Measurements from ENCODE around the gene UNC5C.

Gene UNC5C

GRCh38 chr4:95190751-95191436 lies 357.9 kb downstream of the UNC5C start:
- Mint-ChIP-seq H3K9me3 (no peaks in the 10 kb centered on the region), H3K27ac (peak overlapping the region; percentile 84), H3K4me3 (no peak overlapping the region), H3K36me3 (ENCODE audit: low read depth) (no peaks in the 10 kb centered on the region), H3K4me1 (peaks cover 48% of the 10 kb centered on the region), H3K27me3 (ENCODE audit: low read depth, poor library complexity) (peaks cover 3% of the 10 kb centered on the region)
- peak; percentile 43 for DNase-seq
- no peak for TF ChIP-seq CTCF (IDR thresholded peaks at IDR 0.05)

- DNase-seq, result no peak
- peaks cover 8% of the 10 kb centered on the region for H3K27me3 Mint-ChIP-seq (ENCODE audit: low read depth, poor library complexity)
- no peak overlapping the region for H3K4me3 Mint-ChIP-seq
- H3K36me3 Mint-ChIP-seq (ENCODE audit: low read depth), result no peaks in the 10 kb centered on the region
- H3K9me3 Mint-ChIP-seq, result no peaks in the 10 kb centered on the region
- no peak overlapping the region for H3K27ac Mint-ChIP-seq
- no peak for TF ChIP-seq CTCF (IDR thresholded peaks at IDR 0.05)
- H3K4me1 Mint-ChIP-seq, result peaks cover 37% of the 10 kb centered on the region
These were observed 359.9 kb downstream of the UNC5C start for GRCh38 chr4:95188701-95189370.

- Mint-ChIP-seq H3K9me3 (no peaks in the 10 kb centered on the region), H3K4me3 (no peak overlapping the region), H3K36me3 (ENCODE audit: low read depth) (no peaks in the 10 kb centered on the region), H3K4me1 (peaks cover 32% of the 10 kb centered on the region), H3K27me3 (ENCODE audit: low read depth, poor library complexity) (peaks cover 8% of the 10 kb centered on the region), H3K27ac (no peak overlapping the region)
- DNase-seq, result no peak
- no peak for TF ChIP-seq CTCF (IDR thresholded peaks at IDR 0.05)
These were observed 362.1 kb downstream of the UNC5C start for GRCh38 chr4:95186666-95187065.

- no peak overlapping the region for H3K27ac Mint-ChIP-seq
- peaks cover 8% of the 10 kb centered on the region for H3K36me3 Mint-ChIP-seq (ENCODE audit: low read depth)
- no peaks in the 10 kb centered on the region for H3K9me3 Mint-ChIP-seq
- peaks cover 5% of the 10 kb centered on the region for H3K27me3 Mint-ChIP-seq (ENCODE audit: low read depth, poor library complexity)
- no peak for TF ChIP-seq CTCF (IDR thresholded peaks at IDR 0.05)
- peaks cover 34% of the 10 kb centered on the region for H3K4me1 Mint-ChIP-seq
- no peak overlapping the region for H3K4me3 Mint-ChIP-seq
- DNase-seq, result no peak
These were observed 364.9 kb downstream of the UNC5C start for GRCh38 chr4:95183656-95184408.

GRCh38 chr4:95181996-95182306 lies 366.8 kb downstream of the UNC5C start:
- Mint-ChIP-seq H3K4me1 (peaks cover 25% of the 10 kb centered on the region), H3K27me3 (ENCODE audit: low read depth, poor library complexity) (peaks cover 9% of the 10 kb centered on the region), H3K27ac (no peak overlapping the region), H3K36me3 (ENCODE audit: low read depth) (peaks cover 25% of the 10 kb centered on the region), H3K4me3 (no peak overlapping the region), H3K9me3 (peaks cover 15% of the 10 kb centered on the region)
- TF ChIP-seq CTCF (IDR thresholded peaks at IDR 0.05), result no peak
- DNase-seq, result no peak

Data from nephron progenitor cell (in vitro differentiated cells).